Measurements from ENCODE around the gene ZMIZ1. TPM values are rescaled to one million over a fixed set of nuclear protein-coding genes. Genes with fewer than 3 reads are reported as not detected.

ZMIZ1 gene
- total and polyA plus RNA-seq, 5 donors: 38.0 to 83.1 (median 71.1) TPM

DNA sequence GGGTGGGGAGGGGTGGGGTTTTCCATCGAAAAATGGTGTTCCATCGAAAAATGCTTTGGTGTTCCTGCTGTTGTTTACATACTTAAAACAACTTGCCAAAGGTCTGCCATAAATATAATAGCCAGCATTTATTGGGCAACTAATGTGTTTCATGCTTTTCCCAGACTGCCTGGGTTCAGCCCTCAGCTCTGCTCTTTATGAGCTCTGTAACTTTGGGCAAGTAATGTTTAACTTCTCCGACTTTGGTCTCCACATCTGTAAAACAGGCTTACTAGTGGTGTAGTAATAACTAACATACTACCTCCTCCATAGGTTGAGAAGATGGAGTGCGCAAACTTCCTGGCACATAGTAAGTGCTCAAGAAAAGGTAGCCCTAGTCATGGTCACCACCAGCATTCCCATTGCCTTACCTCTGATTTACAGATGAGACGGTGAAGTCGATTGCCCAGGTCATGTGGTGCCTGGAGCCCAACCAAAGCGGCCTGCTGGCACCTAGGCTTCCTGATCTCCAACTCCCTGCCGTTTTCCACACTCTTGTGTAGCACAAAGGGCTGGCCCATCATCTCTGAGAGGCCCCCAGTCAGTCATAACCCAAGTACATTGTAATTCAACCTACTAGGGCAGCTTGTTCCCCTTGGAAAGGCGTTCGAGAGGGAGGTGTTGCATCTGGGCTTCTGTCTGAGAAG, 8.9 kb downstream of the ZMIZ1 start:
- Histone ChIP-seq H3K27me3 (ENCODE audit: control insufficient read depth, insufficient read depth) (no peaks in the 10 kb centered on the region), H3K27ac (ENCODE audit: low read length) (peak overlapping the region; percentile 45), H3K4me3 (ENCODE audit: low read length) (no peak overlapping the region), H3K4me1 (ENCODE audit: control insufficient read depth, insufficient read depth, low read length) (peaks cover 80% of the 10 kb centered on the region), H3K9me3 (ENCODE audit: control insufficient read depth, low read length) (no peaks in the 10 kb centered on the region)
- WGBS: 75% methylated on average over 10 of the region's 10 CpGs
- ATAC-seq: no peak
- DNase-seq: no peak
- intact Hi-C loops (cut with DNase I): loop anchor here in 2 of 4 donors (10.0 kb wide), 4 partner anchors 47 to 117 kb away; no protein-coding TSS in a partner anchor

DNA sequence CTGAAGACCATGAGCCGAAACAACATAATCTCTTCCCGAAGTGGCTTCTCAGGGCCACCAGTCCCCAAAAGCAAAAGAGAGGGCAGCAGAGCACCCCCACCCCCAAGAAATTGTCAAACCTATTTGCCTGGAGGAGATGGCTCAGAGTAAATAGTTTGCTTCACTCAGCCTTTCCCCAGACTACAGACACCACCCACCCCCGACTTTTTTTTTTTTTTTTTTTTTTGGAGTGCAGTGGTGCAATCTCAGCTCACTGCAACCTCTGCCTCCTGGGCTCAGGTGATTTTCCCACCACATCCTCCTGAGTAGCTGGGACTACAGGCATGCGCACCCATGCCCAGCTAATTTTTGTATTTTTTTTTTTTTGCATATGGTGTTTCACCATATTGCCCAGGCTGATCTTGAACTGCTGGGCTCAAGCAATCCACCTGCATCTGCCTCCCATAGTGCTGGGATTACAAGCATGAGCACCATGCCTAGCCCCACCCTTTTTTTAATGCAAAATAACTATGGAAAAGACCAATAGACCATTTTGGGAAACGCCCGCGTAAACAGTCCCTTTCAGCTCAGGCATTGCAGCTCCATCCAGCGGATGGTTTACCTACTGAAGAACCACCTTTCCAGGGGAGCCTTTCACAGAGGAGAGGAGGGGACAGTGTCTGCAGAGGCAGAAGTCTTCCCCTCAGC, 9.7 kb downstream of the ZMIZ1 start:
- Histone ChIP-seq H3K4me3 (ENCODE audit: low read length) (no peak overlapping the region), H3K4me1 (ENCODE audit: control insufficient read depth, insufficient read depth, low read length) (peaks cover 79% of the 10 kb centered on the region), H3K9me3 (ENCODE audit: control insufficient read depth, low read length) (no peaks in the 10 kb centered on the region), H3K27me3 (ENCODE audit: control insufficient read depth, insufficient read depth) (no peaks in the 10 kb centered on the region), H3K27ac (ENCODE audit: low read length) (peak overlapping the region; percentile 71)
- DNase-seq (no peak), ATAC-seq (no peak)
- intact Hi-C loops (cut with DNase I): loop anchor here in 2 of 4 donors (10.0 kb wide), 4 partner anchors 46 to 116 kb away; no protein-coding TSS in a partner anchor
- 81% methylated on average over 8 of the region's 8 CpGs for WGBS

DNA sequence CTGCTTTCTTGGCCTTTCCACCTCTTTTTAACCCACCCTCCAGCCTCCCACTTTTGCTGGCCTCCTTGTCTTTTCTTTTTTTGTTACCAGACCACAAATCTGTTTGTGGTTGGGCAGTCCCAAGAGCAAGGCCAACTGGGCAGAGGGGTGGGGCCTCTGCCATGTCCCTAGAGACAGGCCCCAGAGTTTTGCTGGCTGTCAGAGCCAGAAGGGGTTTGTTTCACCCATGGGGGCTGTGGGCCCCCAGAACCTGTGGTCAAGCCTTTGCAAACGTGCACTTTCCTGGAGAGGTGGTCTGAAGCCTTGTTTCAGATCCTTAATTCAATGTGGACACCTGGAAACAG, 10.3 kb downstream of the ZMIZ1 start:
- H3K27me3 ChIP-seq (ENCODE audit: control insufficient read depth, insufficient read depth): no peaks in the 10 kb centered on the region
- no peaks in the 10 kb centered on the region for H3K9me3 ChIP-seq (ENCODE audit: control insufficient read depth, low read length)
- peaks cover 83% of the 10 kb centered on the region for H3K4me1 ChIP-seq (ENCODE audit: control insufficient read depth, insufficient read depth, low read length)
- no peak overlapping the region for H3K4me3 ChIP-seq (ENCODE audit: low read length)
- no peak for ATAC-seq
- WGBS: 76% methylated on average over 1 of the region's 1 CpG
- peak overlapping the region; percentile 71 for H3K27ac ChIP-seq (ENCODE audit: low read length)
- intact Hi-C loops (cut with DNase I): loop anchor here in 2 of 4 donors (10.0 kb wide), 4 partner anchors 46 to 116 kb away; no protein-coding TSS in a partner anchor
- DNase-seq: no peak

DNA sequence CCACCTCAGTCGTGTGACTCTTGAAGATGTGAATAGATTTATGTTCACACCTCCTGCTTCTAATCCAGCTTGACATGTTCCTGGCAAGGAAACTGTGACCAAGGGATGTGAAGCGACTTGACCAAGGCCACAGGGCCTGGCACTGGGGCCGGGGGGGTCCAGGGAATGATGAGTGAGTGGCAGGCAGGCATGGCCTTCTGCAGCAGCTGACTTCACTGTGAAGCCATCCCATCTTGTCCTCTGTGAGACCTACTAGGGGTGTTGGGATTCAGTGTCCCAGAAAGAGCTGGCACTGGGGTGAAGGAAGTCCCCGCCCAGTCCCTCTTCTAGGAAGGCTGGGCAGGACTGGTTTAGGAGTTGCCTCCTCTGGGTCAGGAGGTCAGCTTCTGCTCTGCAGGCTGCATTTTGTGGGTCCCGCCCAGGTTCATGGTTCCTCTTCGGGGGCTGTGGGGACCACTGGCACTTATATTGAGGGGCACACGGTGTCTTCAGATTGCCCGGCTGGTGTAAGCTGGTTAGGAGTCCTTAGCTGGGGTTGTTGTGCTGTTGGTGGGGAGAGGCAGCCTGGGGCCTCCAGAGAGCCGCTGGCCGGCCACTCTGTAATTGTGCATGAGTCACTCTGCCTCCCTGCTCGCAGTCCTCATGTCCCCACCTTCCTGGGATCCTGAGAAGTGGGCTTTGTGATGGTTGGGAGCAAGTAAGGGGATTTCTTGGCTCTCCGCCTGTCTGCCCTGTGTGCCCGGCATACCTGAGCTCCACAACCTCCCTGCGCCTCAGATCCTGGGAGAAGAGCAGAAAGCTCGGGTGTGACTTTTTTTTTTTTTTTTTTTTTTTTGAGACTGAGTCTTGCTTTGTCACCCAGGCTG, 11.0 kb downstream of the ZMIZ1 start:
- H3K27ac ChIP-seq (ENCODE audit: low read length): peak overlapping the region; percentile 71
- no peaks in the 10 kb centered on the region for H3K27me3 ChIP-seq (ENCODE audit: control insufficient read depth, insufficient read depth)
- H3K9me3 ChIP-seq (ENCODE audit: control insufficient read depth, low read length): no peaks in the 10 kb centered on the region
- intact Hi-C loops (cut with DNase I): loop anchor here in 2 of 4 donors (10.0 kb wide), 4 partner anchors 45 to 115 kb away; no protein-coding TSS in a partner anchor
- WGBS: 51% methylated on average over 15 of the region's 15 CpGs
- no peak overlapping the region for H3K4me3 ChIP-seq (ENCODE audit: low read length)
- DNase-seq: peak; percentile 63 to 84 (median 80)
- peak; percentile 58 to 59 for ATAC-seq
- H3K4me1 ChIP-seq (ENCODE audit: control insufficient read depth, insufficient read depth, low read length): peaks cover 81% of the 10 kb centered on the region

DNA sequence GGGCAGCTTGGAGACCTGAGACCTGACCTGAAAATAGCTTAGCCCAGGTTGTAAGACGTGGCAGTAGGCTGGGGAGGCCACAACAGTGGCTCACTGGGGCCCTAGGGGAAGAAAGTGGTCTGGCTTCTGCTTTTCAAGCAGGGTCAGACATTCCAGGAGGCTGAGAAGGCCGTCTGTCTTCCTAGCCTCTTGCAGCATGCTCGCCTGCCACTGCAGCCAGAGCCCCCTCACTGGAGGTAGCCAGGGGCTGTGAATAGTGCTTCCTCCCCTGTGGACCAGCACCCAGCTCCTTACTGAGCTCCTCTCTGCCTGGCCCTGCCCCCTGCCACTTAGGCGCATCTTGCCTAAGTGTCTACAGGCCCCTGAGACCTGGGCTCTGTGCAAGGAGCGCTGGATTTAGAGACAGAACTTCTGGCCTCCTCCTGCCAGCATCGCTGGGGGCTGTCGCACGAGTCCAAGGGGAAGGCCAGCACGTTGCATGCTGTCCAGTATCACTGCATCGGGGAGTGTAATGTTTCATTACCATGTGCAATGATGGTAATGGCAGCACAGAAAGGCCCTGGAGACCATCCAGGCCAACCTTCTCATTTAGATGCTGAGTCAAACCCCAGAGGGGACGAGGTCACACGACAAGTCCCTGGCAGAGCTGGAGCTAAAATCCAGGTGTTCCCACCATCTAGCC, 12.7 kb downstream of the ZMIZ1 start:
- H3K4me1 ChIP-seq (ENCODE audit: control insufficient read depth, insufficient read depth, low read length): peaks cover 78% of the 10 kb centered on the region
- H3K27me3 ChIP-seq (ENCODE audit: control insufficient read depth, insufficient read depth): no peaks in the 10 kb centered on the region
- H3K9me3 ChIP-seq (ENCODE audit: control insufficient read depth, low read length): no peaks in the 10 kb centered on the region
- intact Hi-C loops (cut with DNase I): no loop called here
- H3K4me3 ChIP-seq (ENCODE audit: low read length): no peak overlapping the region
- ATAC-seq: no peak
- 34% methylated on average over 12 of the region's 12 CpGs for WGBS
- H3K27ac ChIP-seq (ENCODE audit: low read length): peak overlapping the region; percentile 93
- peak in 2 of 3 donors; percentile 61 to 72 for DNase-seq

DNA sequence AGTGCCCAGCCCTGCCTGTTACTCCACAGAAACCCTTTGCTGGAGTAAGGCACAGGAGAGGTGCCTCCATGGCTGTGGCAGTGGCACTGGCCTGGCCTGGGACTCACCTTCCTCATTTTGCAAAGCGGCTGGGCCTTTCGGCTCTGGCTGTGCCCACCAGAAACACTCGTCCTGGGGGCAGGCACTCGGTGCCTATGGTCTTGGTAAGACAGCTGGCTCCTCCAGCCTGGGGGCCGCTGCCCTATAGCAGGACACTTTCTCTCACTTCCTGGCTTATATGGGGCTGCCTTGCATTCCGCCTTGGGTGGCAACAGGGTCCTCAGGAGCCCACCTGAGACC, 13.2 kb downstream of the ZMIZ1 start:
- Histone ChIP-seq H3K4me1 (ENCODE audit: control insufficient read depth, insufficient read depth, low read length) (peaks cover 75% of the 10 kb centered on the region), H3K4me3 (ENCODE audit: low read length) (no peak overlapping the region), H3K9me3 (ENCODE audit: control insufficient read depth, low read length) (no peaks in the 10 kb centered on the region), H3K27me3 (ENCODE audit: control insufficient read depth, insufficient read depth) (no peaks in the 10 kb centered on the region), H3K27ac (ENCODE audit: low read length) (peak overlapping the region; percentile 93)
- WGBS: 84% methylated on average over 6 of the region's 6 CpGs
- intact Hi-C loops (cut with DNase I): no loop called here
- ATAC-seq: no peak
- peak in 1 of 3 donors; percentile 35 for DNase-seq

DNA sequence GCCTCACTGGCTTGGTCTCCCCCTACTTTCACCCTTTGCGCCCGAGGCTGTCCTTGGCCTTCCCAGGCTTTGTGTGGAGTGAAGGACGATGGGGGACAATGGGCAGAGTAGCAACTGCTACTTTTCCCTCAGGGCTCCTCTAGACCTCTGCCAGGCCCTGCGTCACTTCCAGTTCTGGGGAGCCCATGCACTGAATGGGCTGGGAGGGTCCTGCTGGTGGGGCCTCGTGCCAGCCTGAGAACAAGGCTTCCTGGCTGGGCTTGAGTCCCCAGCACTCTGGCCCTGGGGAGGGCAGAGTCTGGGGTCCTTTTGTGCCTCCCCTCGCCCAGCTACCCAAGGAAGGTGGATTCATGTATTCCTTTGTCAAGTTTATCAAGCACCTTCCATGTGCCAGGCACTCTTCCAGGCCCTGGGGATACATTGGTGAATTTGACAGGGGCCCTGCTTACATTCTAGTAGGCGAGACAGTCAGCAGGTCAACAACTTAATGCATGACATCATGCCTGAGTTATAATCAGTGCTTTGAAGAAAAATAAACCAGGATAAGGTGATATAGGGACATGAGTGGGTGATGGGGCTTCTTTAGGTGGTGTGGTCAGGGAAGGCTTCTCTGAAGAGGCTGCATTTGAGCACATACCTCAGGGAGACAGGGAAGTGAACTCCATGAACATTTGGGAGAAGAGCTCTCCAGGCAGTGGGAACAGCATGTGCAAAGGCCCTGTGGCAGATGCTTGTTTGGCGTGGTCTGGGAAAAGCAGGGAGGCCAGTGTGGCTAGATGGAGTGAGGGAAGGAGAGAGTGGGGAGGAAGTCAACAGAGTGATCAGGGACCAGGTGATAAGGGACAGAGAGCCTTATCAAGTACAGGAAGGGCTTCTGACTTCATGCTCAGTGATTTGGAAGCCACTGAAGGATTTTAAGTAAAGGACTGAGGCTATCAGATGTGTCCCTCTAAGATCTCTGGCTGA, 14.1 kb downstream of the ZMIZ1 start:
- intact Hi-C loops (cut with DNase I): no loop called here
- H3K4me3 ChIP-seq (ENCODE audit: low read length): no peak overlapping the region
- H3K27me3 ChIP-seq (ENCODE audit: control insufficient read depth, insufficient read depth): no peaks in the 10 kb centered on the region
- ATAC-seq (no peak), DNase-seq (peak in 2 of 3 donors; percentile 62 to 65)
- 70% methylated on average over 8 of the region's 8 CpGs for WGBS
- peak overlapping the region; percentile 93 for H3K27ac ChIP-seq (ENCODE audit: low read length)
- no peaks in the 10 kb centered on the region for H3K9me3 ChIP-seq (ENCODE audit: control insufficient read depth, low read length)
- H3K4me1 ChIP-seq (ENCODE audit: control insufficient read depth, insufficient read depth, low read length): peaks cover 80% of the 10 kb centered on the region

DNA sequence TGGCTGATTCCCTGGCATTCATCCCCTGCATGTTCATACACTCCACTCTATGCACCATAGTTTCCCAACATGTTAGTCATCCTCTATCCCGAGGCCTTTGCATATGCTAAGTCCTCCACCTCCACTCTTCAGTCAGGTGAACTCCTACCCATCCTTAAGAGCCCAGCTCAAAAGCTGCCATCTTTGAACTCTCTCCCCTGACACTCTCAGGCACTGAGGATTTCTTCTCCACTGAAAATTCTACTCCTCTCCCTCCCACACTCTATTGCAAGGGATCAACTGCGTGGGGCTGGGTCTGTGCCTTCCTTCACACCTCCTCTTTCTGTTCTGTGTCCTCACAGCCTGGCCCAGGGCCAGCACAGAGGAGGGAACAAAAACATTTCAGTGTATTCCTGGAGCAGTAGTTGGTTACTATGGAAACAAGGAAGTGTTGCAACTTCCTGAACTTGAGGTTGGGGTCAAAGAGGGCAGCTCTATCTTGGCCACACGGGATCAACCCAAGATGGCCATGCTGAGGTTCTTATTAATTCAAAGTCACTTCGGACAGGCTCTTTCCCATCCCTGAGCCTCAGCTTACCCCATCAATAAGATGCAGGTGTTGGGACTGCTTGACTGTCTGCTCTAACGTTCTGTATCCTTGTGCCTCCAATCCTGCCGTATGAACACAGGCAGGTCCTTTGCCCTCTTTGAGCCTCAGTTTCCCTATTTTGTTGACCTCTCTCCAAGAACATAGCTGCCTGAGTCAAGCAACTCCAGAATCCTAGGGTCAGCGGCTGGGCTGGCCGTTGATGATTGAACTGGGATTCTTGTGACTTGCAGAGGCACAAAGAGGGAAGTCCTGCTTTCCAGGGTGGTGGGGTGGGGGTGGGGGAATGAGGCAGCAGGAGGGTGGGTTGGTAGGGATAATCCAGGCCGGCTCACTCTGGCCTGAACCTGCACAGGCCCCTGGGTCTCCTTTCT, 15.5 kb downstream of the ZMIZ1 start:
- Histone ChIP-seq H3K4me3 (ENCODE audit: low read length) (no peak overlapping the region), H3K27me3 (ENCODE audit: control insufficient read depth, insufficient read depth) (no peaks in the 10 kb centered on the region), H3K27ac (ENCODE audit: low read length) (peak overlapping the region; percentile 93), H3K9me3 (ENCODE audit: control insufficient read depth, low read length) (no peaks in the 10 kb centered on the region), H3K4me1 (ENCODE audit: control insufficient read depth, insufficient read depth, low read length) (peaks cover 81% of the 10 kb centered on the region)
- WGBS: 17% methylated on average over 9 of the region's 9 CpGs
- DNase-seq (peak; percentile 97 to 99 (median 98)), ATAC-seq (peak; percentile 82 to 85)
- intact Hi-C loops (cut with DNase I): no loop called here

DNA sequence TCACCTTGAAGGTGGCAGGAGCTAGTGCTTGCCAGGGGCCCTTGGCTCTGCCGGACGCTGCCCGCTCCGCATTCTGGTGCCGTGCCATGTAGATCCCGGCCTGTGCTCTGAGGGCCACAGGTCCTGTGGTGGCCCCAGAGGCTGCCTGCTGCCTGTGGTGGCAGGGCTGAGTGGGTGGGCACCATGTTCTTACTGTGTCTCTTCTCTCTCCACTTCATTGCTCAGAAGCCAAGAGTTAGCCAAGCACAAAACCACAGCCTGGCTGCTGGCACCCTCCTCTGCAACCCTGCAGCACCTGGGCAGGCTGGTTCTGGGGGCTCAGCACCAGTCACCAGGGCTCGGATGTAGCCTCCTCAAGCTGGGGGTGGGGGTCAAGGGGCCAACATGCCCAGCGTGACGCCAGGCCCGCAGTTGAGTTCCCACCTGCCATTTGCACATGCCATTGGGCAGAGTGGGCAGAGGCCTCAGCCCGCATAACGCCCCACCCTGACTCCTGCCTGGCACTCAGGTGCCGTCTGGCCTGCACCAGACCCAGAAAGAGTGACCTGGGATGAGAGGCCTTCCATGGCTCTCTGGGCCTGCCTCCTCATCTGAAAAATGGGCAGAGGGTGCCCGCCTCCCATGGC, 16.3 kb downstream of the ZMIZ1 start:
- Histone ChIP-seq H3K4me1 (ENCODE audit: control insufficient read depth, insufficient read depth, low read length) (peaks cover 76% of the 10 kb centered on the region), H3K27ac (ENCODE audit: low read length) (peak overlapping the region; percentile 93), H3K4me3 (ENCODE audit: low read length) (no peak overlapping the region), H3K27me3 (ENCODE audit: control insufficient read depth, insufficient read depth) (no peaks in the 10 kb centered on the region), H3K9me3 (ENCODE audit: control insufficient read depth, low read length) (no peaks in the 10 kb centered on the region)
- 82% methylated on average over 14 of the region's 14 CpGs for WGBS
- peak in 2 of 3 donors; percentile 76 to 79 for DNase-seq
- intact Hi-C loops (cut with DNase I): no loop called here
- peak in 1 of 2 donors; percentile 5 for ATAC-seq
